ENCODE measurements around the gene DYRK1A. TPM values are rescaled to one million over a fixed set of nuclear protein-coding genes. Genes with fewer than 3 reads are reported as not detected.

Gene DYRK1A
- total RNA-seq, 1 donor from 2014 or later, result 64.6 TPM

DNA sequence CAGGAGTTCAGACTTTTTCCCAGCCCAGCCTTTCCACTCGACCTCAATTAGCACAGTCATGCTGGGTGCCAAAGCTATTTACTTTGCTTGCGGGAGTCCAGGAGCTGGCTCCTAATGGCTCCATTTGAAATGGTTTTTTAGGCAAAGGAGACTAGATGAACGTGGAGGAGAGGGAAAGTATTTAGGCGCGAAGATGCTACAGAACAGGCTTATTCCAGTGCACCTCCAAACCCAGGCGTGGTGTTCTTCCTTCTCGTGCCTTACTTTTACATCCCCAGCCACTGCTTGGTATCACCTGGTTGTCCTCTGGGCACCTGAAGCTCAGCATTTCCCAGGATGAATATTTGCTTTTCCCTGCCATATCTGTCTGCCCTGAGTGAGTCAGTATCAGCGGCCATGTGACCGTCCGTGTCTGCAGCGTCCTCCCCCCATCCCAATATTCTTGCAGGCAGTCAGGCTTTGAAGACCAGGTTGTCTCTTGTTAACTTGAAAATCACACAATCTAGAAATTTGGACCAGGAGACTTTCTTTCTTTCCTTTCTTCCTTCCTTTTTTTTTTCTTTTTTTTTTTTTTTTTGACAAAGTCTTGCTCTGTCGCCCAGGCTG lies 198.5 kb downstream of the DYRK1A start:
- intact Hi-C loops (cut with micrococcal nuclease), result no loop called here
- Histone ChIP-seq H3K27me3 (ENCODE audit: low read depth) (no peaks in the 10 kb centered on the region), H3K4me1 (peaks cover 52% of the 10 kb centered on the region), H3K9me3 (replicated peaks) (no peaks in the 10 kb centered on the region), H3K36me3 (no peaks in the 10 kb centered on the region), H3K4me3 (peak overlapping the region; percentile 80), H3K27ac (replicated peaks) (peak overlapping the region; percentile 95)
- no peak for TF ChIP-seq CTCF (IDR thresholded peaks at IDR 0.05; ENCODE audit: borderline replicate concordance)
- DNase-seq, result no peak

DNA sequence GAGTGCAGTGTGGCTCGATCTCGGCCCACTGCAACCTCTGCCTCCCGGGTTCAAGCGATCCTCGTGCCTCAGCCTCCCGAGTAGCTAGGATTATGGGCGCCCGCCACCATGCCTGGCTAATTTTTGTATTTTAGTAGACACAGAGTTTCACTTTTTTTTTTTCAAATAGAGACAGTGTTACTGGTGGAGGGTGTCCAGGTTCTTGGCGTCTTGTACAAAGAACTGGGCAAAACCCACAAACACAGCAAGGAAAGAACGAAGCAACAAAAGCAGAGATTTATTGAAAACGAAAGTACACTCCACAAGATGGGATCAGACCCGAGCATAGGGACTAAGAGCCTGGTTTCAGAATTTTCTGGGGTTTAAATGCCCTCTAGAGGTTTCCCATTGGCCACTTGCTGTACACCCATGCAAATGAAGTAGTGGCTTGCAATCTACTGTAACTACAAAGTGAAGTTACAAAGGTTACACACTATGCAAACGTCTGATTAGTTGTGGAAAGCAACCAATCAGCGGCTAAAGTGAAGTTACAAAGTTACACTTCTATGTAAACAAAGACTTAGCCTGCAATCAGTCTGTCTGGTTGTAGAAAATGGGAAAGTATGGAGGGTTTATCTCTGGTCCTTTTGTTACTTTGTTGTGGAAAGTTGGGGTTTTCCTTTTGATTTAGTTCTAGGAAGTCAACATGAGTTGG lies 199.1 kb downstream of the DYRK1A start:
- Histone ChIP-seq H3K4me3 (peak overlapping the region; percentile 80), H3K27me3 (ENCODE audit: low read depth) (no peaks in the 10 kb centered on the region), H3K36me3 (no peaks in the 10 kb centered on the region), H3K27ac (replicated peaks) (peak overlapping the region; percentile 95), H3K4me1 (peaks cover 46% of the 10 kb centered on the region), H3K9me3 (replicated peaks) (no peaks in the 10 kb centered on the region)
- no peak for DNase-seq
- intact Hi-C loops (cut with micrococcal nuclease), result no loop called here
- no peak for TF ChIP-seq CTCF (IDR thresholded peaks at IDR 0.05; ENCODE audit: borderline replicate concordance)

GRCh38 chr21:37566790-37567615 lies 200.4 kb downstream of the DYRK1A start:
- no peak overlapping the region for H3K4me3 ChIP-seq
- H3K4me1 ChIP-seq, result peaks cover 45% of the 10 kb centered on the region
- no peaks in the 10 kb centered on the region for H3K36me3 ChIP-seq
- intact Hi-C loops (cut with micrococcal nuclease), result no loop called here
- DNase-seq, result no peak
- peak overlapping the region; percentile 60 for H3K27ac ChIP-seq (replicated peaks)
- no peak for TF ChIP-seq CTCF (IDR thresholded peaks at IDR 0.05; ENCODE audit: borderline replicate concordance)
- H3K27me3 ChIP-seq (ENCODE audit: low read depth), result no peaks in the 10 kb centered on the region
- H3K9me3 ChIP-seq (replicated peaks), result no peaks in the 10 kb centered on the region

DNA sequence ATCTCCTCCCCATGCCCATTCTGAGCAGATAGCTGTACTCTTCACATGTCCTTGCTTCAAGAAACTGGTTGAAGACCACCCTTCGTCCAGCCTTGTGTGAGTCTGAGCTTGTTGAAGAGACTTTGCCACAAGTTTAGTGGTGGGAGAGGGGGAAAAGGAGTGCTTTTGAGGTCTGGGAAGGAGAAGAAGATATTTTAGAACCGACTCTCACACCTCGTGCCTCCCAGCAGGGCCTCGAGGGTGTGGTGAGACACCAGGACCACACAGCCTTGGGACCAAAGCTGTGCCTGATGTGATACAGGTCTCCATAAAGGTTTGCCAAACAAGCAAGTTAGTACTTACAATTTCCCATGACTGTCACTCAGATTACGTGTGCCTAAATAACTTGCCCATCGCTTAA lies 201.8 kb downstream of the DYRK1A start:
- no peak for DNase-seq
- no peaks in the 10 kb centered on the region for H3K36me3 ChIP-seq
- H3K4me1 ChIP-seq, result peaks cover 36% of the 10 kb centered on the region
- no peaks in the 10 kb centered on the region for H3K9me3 ChIP-seq (replicated peaks)
- no peak for TF ChIP-seq CTCF (IDR thresholded peaks at IDR 0.05; ENCODE audit: borderline replicate concordance)
- no peaks in the 10 kb centered on the region for H3K27me3 ChIP-seq (ENCODE audit: low read depth)
- no peak overlapping the region for H3K4me3 ChIP-seq
- H3K27ac ChIP-seq (replicated peaks), result no peak overlapping the region
- intact Hi-C loops (cut with micrococcal nuclease), result no loop called here

DNA sequence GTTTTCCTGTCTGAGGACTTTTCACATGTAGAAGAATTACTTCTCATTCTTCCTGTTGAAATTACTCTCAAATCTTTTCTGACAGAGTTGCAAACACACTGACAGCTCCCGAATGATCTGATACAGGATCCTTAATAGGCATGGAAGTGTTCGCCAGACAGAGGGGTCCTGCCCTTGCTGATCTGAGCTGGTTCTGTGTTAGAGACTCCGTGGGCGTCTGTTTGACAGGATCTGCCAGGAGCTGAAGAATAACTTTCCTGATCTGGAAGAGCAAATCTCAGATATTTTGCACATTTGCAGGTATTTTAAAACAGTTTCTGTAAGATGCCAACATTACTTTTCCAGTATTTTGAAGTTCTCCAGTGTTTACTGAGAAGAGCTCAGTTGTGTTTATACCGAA lies 202.3 kb downstream of the DYRK1A start:
- no peak for DNase-seq
- Histone ChIP-seq H3K27me3 (ENCODE audit: low read depth) (no peaks in the 10 kb centered on the region), H3K9me3 (replicated peaks) (no peaks in the 10 kb centered on the region), H3K36me3 (no peaks in the 10 kb centered on the region), H3K4me1 (peaks cover 33% of the 10 kb centered on the region), H3K27ac (replicated peaks) (no peak overlapping the region), H3K4me3 (no peak overlapping the region)
- TF ChIP-seq CTCF (IDR thresholded peaks at IDR 0.05; ENCODE audit: borderline replicate concordance), result no peak
- intact Hi-C loops (cut with micrococcal nuclease), result no loop called here

Measured in left ventricle myocardium inferior (tissue), 1 donor.